ENCODE data around the gene RLIM.
A peak's percentile ranks its signal among the peaks of the same experiment; 100 is the strongest.
"Not testable (repeated sequence)": the region's sequence is repeated elsewhere in the genome, so short reads cannot be mapped to it uniquely, and the experiment has no call there.

Gene RLIM, protein sequence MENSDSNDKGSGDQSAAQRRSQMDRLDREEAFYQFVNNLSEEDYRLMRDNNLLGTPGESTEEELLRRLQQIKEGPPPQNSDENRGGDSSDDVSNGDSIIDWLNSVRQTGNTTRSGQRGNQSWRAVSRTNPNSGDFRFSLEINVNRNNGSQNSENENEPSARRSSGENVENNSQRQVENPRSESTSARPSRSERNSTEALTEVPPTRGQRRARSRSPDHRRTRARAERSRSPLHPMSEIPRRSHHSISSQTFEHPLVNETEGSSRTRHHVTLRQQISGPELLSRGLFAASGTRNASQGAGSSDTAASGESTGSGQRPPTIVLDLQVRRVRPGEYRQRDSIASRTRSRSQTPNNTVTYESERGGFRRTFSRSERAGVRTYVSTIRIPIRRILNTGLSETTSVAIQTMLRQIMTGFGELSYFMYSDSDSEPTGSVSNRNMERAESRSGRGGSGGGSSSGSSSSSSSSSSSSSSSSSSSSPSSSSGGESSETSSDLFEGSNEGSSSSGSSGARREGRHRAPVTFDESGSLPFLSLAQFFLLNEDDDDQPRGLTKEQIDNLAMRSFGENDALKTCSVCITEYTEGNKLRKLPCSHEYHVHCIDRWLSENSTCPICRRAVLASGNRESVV

GRCh38 chrX:74614093-74614909 is at the start of gene RLIM:
TSS of gene RLIM (minus strand) at chrX:74614624. CDS start at chrX:74595977, 18,647 bp downstream.
- Histone ChIP-seq H3K4me3 (ENCODE audit: low read length in 2 of 2) (peak within 1 kb of the TSS; percentile 75 to 78), H3K27ac (ENCODE audit: low read length) (peak within 1 kb of the TSS; percentile 90), H3K9me3 (ENCODE audit: control insufficient read depth in 2 of 2, low read length in 2 of 2) (no peaks in the 10 kb centered on the region), H3K36me3 (ENCODE audit: control insufficient read depth in 2 of 2, insufficient read depth in 2 of 2, low read length in 2 of 2) (no peaks in the 10 kb centered on the region), H3K27me3 (ENCODE audit: control insufficient read depth in 1 of 2, insufficient read depth in 2 of 2, low read length in 2 of 2) (no peaks in the 10 kb centered on the region), H3K9ac (ENCODE audit: low read length in 2 of 2) (peak within 1 kb of the TSS; percentile 89), H3K4me1 (ENCODE audit: control insufficient read depth, insufficient read depth, low read length) (no peaks in the 10 kb centered on the region)

- Histone ChIP-seq H3K4me3 (ENCODE audit: low read length in 2 of 2) (no peak overlapping the region), H3K36me3 (ENCODE audit: control insufficient read depth in 2 of 2, insufficient read depth in 2 of 2, low read length in 2 of 2) (no peaks in the 10 kb centered on the region), H3K9me3 (ENCODE audit: control insufficient read depth in 2 of 2, low read length in 2 of 2) (peaks cover 0 to 4% of the 10 kb centered on the region in 2 donors), H3K27me3 (ENCODE audit: control insufficient read depth in 1 of 2, insufficient read depth in 2 of 2, low read length in 2 of 2) (peaks cover 0 to 17% of the 10 kb centered on the region in 2 donors), H3K27ac (ENCODE audit: low read length) (no peak overlapping the region), H3K4me1 (ENCODE audit: control insufficient read depth, insufficient read depth, low read length) (no peaks in the 10 kb centered on the region), H3K9ac (ENCODE audit: low read length in 2 of 2) (no peak overlapping the region)
Observed at GRCh38 chrX:74656079-74656745, 41.8 kb upstream of the RLIM start.

DNA sequence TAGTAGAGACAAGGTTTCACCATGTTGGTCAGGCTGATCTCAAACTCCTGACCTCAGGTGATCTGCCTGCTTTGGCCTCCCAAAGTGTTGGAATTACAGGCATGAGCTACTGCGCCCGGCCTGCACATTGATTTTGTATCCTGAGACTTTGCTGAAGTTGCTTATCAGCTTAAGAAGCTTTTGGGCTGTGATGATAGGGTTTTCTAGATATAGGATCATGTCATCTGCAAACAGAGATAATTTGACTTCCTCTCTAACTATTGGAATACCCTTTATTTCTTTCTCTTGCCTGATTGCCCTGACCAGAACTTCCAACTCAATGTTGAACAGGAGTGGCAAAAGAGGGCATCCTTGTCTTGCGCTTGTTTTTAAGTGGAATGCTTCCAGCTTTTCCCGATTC is 40.5 kb upstream of the RLIM start:
- not testable (repeated sequence) for H3K9ac ChIP-seq (ENCODE audit: low read length in 2 of 2); H3K9me3 ChIP-seq (ENCODE audit: control insufficient read depth in 2 of 2, low read length in 2 of 2); H3K36me3 ChIP-seq (ENCODE audit: control insufficient read depth in 2 of 2, insufficient read depth in 2 of 2, low read length in 2 of 2); H3K4me3 ChIP-seq (ENCODE audit: low read length in 2 of 2); H3K4me1 ChIP-seq (ENCODE audit: control insufficient read depth, insufficient read depth, low read length); H3K27ac ChIP-seq (ENCODE audit: low read length)
- H3K27me3 ChIP-seq (ENCODE audit: control insufficient read depth in 1 of 2, insufficient read depth in 2 of 2, low read length in 2 of 2): peaks cover 0 to 17% of the 10 kb centered on the region in 2 donors

DNA sequence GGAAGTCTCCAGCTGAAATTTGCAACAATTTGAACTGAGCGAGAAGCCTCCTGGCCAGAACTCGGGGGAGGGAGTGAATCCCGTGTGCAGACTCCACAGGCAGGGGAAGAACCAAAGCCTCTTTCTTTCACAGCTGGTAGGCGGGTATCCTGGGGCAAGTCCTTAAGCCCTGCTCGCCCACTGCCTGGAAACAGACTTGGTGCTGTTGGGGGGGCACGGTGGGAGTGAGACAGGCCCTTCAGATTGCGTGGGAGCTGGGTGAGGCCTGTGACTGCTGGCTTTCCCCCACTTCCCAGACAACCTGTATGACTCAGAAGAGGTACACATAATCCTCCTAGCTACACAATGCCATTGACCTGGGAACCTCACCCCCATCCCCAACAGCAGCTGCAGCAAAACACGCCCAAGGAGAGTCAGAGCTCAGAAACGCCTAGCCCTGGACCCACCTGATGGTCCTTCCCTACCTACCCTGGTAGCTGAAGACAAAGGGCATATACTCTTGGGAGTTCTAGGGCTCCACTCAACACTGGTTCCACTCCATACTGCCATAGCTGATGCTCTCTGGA is 22.4 kb upstream of the RLIM start:
- no peak overlapping the region for H3K4me3 ChIP-seq (ENCODE audit: low read length in 2 of 2)
- H3K27me3 ChIP-seq (ENCODE audit: control insufficient read depth in 1 of 2, insufficient read depth in 2 of 2, low read length in 2 of 2): peaks cover 0 to 6% of the 10 kb centered on the region in 2 donors
- H3K36me3 ChIP-seq (ENCODE audit: control insufficient read depth in 2 of 2, insufficient read depth in 2 of 2, low read length in 2 of 2): no peaks in the 10 kb centered on the region
- no peak overlapping the region for H3K27ac ChIP-seq (ENCODE audit: low read length)
- no peaks in the 10 kb centered on the region for H3K4me1 ChIP-seq (ENCODE audit: control insufficient read depth, insufficient read depth, low read length)
- no peaks in the 10 kb centered on the region for H3K9me3 ChIP-seq (ENCODE audit: control insufficient read depth in 2 of 2, low read length in 2 of 2)
- no peak overlapping the region for H3K9ac ChIP-seq (ENCODE audit: low read length in 2 of 2)

DNA sequence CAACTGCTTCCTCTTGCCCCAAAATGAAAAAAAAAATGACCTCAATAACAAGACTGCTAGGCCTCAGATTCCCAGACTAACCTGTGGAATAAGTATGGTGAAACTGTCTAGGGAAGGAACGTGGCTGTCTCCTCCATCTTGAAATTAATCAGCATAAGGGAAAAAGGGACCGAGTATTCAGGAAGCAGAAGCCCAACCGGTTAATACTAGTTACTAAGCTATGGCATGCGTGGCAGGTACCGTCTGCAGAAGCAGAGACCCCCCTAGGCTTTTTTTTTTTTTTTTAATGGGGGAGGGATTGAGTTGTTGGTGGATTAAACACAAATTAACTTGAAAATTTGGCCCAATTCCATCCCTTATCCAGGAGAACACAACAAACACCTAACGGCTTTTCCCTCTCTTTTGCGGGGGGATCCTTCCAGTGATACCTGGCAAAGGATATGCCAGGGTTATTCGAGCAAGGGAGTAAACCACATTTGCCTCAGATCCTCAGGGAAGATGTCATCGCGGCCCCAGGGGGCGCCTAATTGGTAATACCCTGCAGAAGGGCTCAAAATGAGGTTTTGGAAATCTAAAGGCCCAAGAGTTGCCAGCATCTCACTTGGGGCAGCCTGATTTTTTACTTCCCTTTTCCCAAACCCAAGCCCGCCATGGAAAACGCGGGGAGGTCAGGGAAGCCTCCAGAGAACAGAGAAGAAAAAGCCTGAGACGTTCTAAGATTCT is 893 bp downstream of the RLIM start:
- peak overlapping the region; percentile 75 to 78 for H3K4me3 ChIP-seq (ENCODE audit: low read length in 2 of 2)
- no peaks in the 10 kb centered on the region for H3K4me1 ChIP-seq (ENCODE audit: control insufficient read depth, insufficient read depth, low read length)
- H3K27me3 ChIP-seq (ENCODE audit: control insufficient read depth in 1 of 2, insufficient read depth in 2 of 2, low read length in 2 of 2): no peaks in the 10 kb centered on the region
- H3K36me3 ChIP-seq (ENCODE audit: control insufficient read depth in 2 of 2, insufficient read depth in 2 of 2, low read length in 2 of 2): no peaks in the 10 kb centered on the region
- H3K9me3 ChIP-seq (ENCODE audit: control insufficient read depth in 2 of 2, low read length in 2 of 2): no peaks in the 10 kb centered on the region
- H3K9ac ChIP-seq (ENCODE audit: low read length in 2 of 2): peak overlapping the region; percentile 89
- peak overlapping the region; percentile 90 for H3K27ac ChIP-seq (ENCODE audit: low read length)

DNA sequence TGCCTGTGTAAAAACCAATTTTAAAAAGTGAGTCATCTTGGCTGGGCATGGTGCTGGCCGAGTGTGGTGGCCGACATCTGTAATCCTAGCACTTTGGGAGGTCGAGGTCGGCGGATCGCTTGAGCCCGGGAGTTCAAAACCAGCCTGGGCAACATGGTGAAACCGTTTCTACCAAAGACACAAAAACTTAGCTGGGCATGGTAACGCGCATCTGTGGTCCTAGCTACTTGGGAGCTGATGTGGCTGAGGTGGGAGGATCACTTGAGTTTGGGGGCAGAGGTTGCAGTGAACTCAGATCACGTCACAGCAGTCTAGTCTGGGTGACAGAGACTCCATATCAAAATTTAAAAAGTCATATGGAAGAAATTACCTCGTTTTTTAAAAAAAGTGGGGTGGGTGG is 7.6 kb downstream of the RLIM start:
- Histone ChIP-seq H3K4me1 (ENCODE audit: control insufficient read depth, insufficient read depth, low read length) (no peaks in the 10 kb centered on the region), H3K27me3 (ENCODE audit: control insufficient read depth in 1 of 2, insufficient read depth in 2 of 2, low read length in 2 of 2) (no peaks in the 10 kb centered on the region), H3K9me3 (ENCODE audit: control insufficient read depth in 2 of 2, low read length in 2 of 2) (no peaks in the 10 kb centered on the region), H3K4me3 (ENCODE audit: low read length in 2 of 2) (no peak overlapping the region), H3K36me3 (ENCODE audit: control insufficient read depth in 2 of 2, insufficient read depth in 2 of 2, low read length in 2 of 2) (no peaks in the 10 kb centered on the region), H3K9ac (ENCODE audit: low read length in 2 of 2) (no peak overlapping the region), H3K27ac (ENCODE audit: low read length) (no peak overlapping the region)

DNA sequence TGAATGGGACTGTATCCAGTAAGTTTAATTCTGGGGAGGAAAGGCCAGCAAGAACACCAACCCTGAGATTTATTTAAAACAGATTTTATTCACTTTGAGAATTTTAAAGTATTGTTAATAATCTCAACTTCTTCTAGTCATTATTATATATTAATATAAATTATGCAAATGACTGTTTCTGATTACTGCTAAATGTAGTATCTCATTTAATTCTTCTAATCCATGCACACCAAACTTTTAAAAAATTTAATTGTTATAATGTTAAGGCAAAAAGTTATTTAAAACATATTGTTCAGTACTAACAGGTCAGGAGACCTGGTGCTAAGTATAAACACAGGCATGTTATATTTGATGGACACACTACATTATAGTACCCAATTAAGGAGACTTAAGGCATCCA is 8.1 kb downstream of the RLIM start:
- H3K4me3 ChIP-seq (ENCODE audit: low read length in 2 of 2): no peak overlapping the region
- H3K9me3 ChIP-seq (ENCODE audit: control insufficient read depth in 2 of 2, low read length in 2 of 2): no peaks in the 10 kb centered on the region
- H3K27me3 ChIP-seq (ENCODE audit: control insufficient read depth in 1 of 2, insufficient read depth in 2 of 2, low read length in 2 of 2): no peaks in the 10 kb centered on the region

DNA sequence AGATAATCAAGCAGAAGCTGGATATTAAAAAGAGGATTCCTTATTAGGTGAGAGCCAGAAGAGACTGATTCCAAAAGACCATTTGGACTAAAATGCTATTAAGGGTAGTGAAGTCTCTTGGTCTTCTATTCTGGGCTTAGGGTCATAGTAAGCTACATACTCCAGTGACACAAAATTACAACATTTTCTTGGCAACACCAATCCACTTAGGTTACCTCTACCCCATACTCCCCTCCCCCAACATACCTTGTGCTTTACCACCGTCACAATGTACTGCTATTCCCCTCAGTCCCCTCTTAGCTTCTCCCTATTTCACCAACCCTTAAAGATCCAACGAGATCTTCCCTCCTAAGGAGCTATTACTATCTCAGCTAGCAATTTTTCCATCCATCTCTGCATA is 11.4 kb downstream of the RLIM start:
- no peak overlapping the region for H3K27ac ChIP-seq (ENCODE audit: low read length)
- H3K36me3 ChIP-seq (ENCODE audit: control insufficient read depth in 2 of 2, insufficient read depth in 2 of 2, low read length in 2 of 2): no peaks in the 10 kb centered on the region
- H3K9ac ChIP-seq (ENCODE audit: low read length in 2 of 2): no peak overlapping the region
- H3K27me3 ChIP-seq (ENCODE audit: control insufficient read depth in 1 of 2, insufficient read depth in 2 of 2, low read length in 2 of 2): no peaks in the 10 kb centered on the region
- no peaks in the 10 kb centered on the region for H3K9me3 ChIP-seq (ENCODE audit: control insufficient read depth in 2 of 2, low read length in 2 of 2)
- H3K4me1 ChIP-seq (ENCODE audit: control insufficient read depth, insufficient read depth, low read length): no peaks in the 10 kb centered on the region
- H3K4me3 ChIP-seq (ENCODE audit: low read length in 2 of 2): no peak overlapping the region

More for the DNA sequence above, 8.1 kb downstream of the RLIM start:
- Histone ChIP-seq H3K27ac (ENCODE audit: low read length) (no peak overlapping the region), H3K9ac (ENCODE audit: low read length in 2 of 2) (no peak overlapping the region), H3K36me3 (ENCODE audit: control insufficient read depth in 2 of 2, insufficient read depth in 2 of 2, low read length in 2 of 2) (no peaks in the 10 kb centered on the region), H3K4me1 (ENCODE audit: control insufficient read depth, insufficient read depth, low read length) (no peaks in the 10 kb centered on the region)

DNA sequence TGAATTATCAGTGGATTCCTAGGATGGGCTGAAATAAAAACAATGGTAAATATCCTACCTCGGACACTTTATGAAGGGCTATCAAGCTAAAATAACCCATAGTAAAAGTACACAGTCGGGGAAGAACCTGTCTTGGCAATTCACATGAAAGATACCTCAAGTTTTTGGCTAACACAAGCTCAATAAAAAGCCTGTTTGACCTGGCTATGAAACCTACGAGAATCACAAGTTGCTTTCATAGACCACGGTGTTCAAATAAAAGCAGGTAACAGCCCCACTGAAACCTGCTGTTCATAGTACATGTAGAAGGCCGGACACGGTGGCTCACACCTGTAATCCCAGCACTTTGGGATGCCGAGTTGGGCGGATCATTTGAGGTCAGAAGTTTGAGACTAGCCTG is 12.3 kb downstream of the RLIM start:
- no peaks in the 10 kb centered on the region for H3K9me3 ChIP-seq (ENCODE audit: control insufficient read depth in 2 of 2, low read length in 2 of 2)
- H3K27ac ChIP-seq (ENCODE audit: low read length): no peak overlapping the region
- H3K9ac ChIP-seq (ENCODE audit: low read length in 2 of 2): no peak overlapping the region
- no peaks in the 10 kb centered on the region for H3K36me3 ChIP-seq (ENCODE audit: control insufficient read depth in 2 of 2, insufficient read depth in 2 of 2, low read length in 2 of 2)
- no peaks in the 10 kb centered on the region for H3K4me1 ChIP-seq (ENCODE audit: control insufficient read depth, insufficient read depth, low read length)
- no peak overlapping the region for H3K4me3 ChIP-seq (ENCODE audit: low read length in 2 of 2)
- H3K27me3 ChIP-seq (ENCODE audit: control insufficient read depth in 1 of 2, insufficient read depth in 2 of 2, low read length in 2 of 2): no peaks in the 10 kb centered on the region

Data from stomach smooth muscle (tissue), 2 donors.